K562 (cell line): ENCODE results near the gene HSDL2. TPM values are rescaled to one million over a fixed set of nuclear protein-coding genes. Genes with fewer than 3 reads are reported as not detected.

Experiments used
- polyA plus RNA-seq, 8 experiments: library from polyadenylated mRNA; depleted of rRNA in 4 of 8; stranded (reverse) in 5 of 8; unstranded in 3 of 8; fragments of >200 nt; fragmentation: Nextera tagmentation in 2 of 8; fragmentation: Illumina TruSeq in 1 of 8; extraction: Ambion mirVana in 2 of 8; extraction: Trizol in 1 of 8; gene quantifications; 2 replicates each; pipeline versions ENCODE4 v1.2.1 to v1.2.3, GENCODE V29; 2011 to 2014; ENCODE audit warnings: inconsistent platforms in 1 of 8, missing spikeins in 1 of 8
- total RNA-seq, 7 experiments: library from RNA; depleted of rRNA in 6 of 7; stranded (reverse); fragments of >200 nt in 6 of 7; fragmentation: Illumina TruSeq in 2 of 7; extraction: Trizol in 2 of 7; gene quantifications; 2 replicates each; pipeline versions ENCODE4 v1.2.1 to v1.2.3, GENCODE V29; 2011 to 2021; ENCODE audit warnings: low replicate concordance in 1 of 7
- TF ChIP-seq, protein P1 (sequence below): fragments of 450-650 bp; IDR thresholded peaks from 2 replicates; pipeline ENCODE4 v1.6.1; 2016; ENCODE audit warnings: mild to moderate bottlenecking, moderate library complexity

The HSDL2 gene
- total and polyA plus RNA-seq, 9 of the 15 experiments (the other 6 are each of a cell fraction or from before 2014, with no cell fraction given), result 22.8 to 74.1 (median 35.6) TPM

GRCh38 chr9:112487799-112488340 is 108.0 kb downstream of the HSDL2 start (continued):
- TF ChIP-seq, protein P1, sequence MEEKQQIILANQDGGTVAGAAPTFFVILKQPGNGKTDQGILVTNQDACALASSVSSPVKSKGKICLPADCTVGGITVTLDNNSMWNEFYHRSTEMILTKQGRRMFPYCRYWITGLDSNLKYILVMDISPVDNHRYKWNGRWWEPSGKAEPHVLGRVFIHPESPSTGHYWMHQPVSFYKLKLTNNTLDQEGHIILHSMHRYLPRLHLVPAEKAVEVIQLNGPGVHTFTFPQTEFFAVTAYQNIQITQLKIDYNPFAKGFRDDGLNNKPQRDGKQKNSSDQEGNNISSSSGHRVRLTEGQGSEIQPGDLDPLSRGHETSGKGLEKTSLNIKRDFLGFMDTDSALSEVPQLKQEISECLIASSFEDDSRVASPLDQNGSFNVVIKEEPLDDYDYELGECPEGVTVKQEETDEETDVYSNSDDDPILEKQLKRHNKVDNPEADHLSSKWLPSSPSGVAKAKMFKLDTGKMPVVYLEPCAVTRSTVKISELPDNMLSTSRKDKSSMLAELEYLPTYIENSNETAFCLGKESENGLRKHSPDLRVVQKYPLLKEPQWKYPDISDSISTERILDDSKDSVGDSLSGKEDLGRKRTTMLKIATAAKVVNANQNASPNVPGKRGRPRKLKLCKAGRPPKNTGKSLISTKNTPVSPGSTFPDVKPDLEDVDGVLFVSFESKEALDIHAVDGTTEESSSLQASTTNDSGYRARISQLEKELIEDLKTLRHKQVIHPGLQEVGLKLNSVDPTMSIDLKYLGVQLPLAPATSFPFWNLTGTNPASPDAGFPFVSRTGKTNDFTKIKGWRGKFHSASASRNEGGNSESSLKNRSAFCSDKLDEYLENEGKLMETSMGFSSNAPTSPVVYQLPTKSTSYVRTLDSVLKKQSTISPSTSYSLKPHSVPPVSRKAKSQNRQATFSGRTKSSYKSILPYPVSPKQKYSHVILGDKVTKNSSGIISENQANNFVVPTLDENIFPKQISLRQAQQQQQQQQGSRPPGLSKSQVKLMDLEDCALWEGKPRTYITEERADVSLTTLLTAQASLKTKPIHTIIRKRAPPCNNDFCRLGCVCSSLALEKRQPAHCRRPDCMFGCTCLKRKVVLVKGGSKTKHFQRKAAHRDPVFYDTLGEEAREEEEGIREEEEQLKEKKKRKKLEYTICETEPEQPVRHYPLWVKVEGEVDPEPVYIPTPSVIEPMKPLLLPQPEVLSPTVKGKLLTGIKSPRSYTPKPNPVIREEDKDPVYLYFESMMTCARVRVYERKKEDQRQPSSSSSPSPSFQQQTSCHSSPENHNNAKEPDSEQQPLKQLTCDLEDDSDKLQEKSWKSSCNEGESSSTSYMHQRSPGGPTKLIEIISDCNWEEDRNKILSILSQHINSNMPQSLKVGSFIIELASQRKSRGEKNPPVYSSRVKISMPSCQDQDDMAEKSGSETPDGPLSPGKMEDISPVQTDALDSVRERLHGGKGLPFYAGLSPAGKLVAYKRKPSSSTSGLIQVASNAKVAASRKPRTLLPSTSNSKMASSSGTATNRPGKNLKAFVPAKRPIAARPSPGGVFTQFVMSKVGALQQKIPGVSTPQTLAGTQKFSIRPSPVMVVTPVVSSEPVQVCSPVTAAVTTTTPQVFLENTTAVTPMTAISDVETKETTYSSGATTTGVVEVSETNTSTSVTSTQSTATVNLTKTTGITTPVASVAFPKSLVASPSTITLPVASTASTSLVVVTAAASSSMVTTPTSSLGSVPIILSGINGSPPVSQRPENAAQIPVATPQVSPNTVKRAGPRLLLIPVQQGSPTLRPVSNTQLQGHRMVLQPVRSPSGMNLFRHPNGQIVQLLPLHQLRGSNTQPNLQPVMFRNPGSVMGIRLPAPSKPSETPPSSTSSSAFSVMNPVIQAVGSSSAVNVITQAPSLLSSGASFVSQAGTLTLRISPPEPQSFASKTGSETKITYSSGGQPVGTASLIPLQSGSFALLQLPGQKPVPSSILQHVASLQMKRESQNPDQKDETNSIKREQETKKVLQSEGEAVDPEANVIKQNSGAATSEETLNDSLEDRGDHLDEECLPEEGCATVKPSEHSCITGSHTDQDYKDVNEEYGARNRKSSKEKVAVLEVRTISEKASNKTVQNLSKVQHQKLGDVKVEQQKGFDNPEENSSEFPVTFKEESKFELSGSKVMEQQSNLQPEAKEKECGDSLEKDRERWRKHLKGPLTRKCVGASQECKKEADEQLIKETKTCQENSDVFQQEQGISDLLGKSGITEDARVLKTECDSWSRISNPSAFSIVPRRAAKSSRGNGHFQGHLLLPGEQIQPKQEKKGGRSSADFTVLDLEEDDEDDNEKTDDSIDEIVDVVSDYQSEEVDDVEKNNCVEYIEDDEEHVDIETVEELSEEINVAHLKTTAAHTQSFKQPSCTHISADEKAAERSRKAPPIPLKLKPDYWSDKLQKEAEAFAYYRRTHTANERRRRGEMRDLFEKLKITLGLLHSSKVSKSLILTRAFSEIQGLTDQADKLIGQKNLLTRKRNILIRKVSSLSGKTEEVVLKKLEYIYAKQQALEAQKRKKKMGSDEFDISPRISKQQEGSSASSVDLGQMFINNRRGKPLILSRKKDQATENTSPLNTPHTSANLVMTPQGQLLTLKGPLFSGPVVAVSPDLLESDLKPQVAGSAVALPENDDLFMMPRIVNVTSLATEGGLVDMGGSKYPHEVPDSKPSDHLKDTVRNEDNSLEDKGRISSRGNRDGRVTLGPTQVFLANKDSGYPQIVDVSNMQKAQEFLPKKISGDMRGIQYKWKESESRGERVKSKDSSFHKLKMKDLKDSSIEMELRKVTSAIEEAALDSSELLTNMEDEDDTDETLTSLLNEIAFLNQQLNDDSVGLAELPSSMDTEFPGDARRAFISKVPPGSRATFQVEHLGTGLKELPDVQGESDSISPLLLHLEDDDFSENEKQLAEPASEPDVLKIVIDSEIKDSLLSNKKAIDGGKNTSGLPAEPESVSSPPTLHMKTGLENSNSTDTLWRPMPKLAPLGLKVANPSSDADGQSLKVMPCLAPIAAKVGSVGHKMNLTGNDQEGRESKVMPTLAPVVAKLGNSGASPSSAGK, result 0 out of 2 replicates have a peak, but pooled peaks have one; percentile 10
